ENCODE data around the gene ZBTB32. TPM values are rescaled to one million over a fixed set of nuclear protein-coding genes. Genes with fewer than 3 reads are reported as not detected.

ZBTB32 gene
- total RNA-seq, 1 experiment from 2014 or later, result not detected

DNA sequence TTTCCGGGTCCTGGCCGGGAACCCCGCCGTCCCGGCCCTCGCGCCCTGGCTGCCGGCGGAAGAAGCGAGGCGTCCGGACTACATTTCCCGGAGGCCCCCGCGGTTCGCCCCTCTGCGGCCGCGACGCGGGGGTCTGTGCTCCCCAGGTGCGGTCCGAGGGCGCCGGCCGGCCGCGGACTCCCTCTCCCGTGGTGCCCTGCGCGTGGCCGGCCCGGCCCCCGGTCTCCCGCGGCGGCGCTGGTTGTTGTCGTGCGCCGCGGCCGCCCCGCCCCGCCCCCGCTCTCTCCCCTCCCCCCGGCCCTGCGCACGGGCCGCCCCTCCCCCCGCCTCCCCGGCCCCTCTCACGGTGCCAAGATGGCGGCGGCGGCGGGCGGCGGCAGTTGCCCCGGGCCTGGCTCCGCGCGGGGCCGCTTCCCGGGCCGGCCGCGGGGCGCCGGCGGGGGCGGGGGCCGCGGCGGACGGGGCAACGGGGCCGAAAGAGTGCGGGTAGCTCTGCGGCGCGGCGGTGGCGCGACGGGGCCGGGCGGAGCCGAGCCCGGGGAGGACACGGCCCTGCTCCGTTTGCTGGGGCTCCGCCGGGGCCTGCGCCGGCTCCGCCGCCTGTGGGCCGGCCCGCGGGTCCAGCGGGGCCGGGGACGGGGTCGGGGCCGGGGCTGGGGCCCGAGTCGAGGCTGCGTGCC lies 13.4 kb downstream of the ZBTB32 start, which contains the start of gene KMT2B:
TSS of gene KMT2B (plus strand) at position 339 of the 680 bp plus-strand sequence. CDS start at position 355, 16 bp downstream.
- RAD21 ChIA-PET (ENCODE audit: low non-redundant PET in 1 of 2, low total read pairs in 2 of 2, uncharacterized antibody in 2 of 2, unreplicated experiment in 2 of 2), result no interaction called here
- ATAC-seq (peak; percentile 2), DNase-seq (ENCODE audit: low read depth, low spot score) (no peak)
- Histone ChIP-seq H3K4me2 (ENCODE audit: low read length) (peak within 1 kb of the TSS; percentile 86), H3K79me2 (ENCODE audit: insufficient read depth, low read length) (peaks cover 40% of the 10 kb centered on the region), H3K9me2 (ENCODE audit: insufficient read depth) (no peaks in the 10 kb centered on the region), H3K27ac (ENCODE audit: low read depth, low read length) (peak within 1 kb of the TSS; percentile 85), H4K20me1 (ENCODE audit: insufficient read depth) (no peaks in the 10 kb centered on the region), H3K9me3 (ENCODE audit: control insufficient read depth in 1 of 2, insufficient read depth in 1 of 2, low read depth in 1 of 2, low read length in 2 of 2) (no peaks in the 10 kb centered on the region), H3K27me3 (ENCODE audit: insufficient read depth, low read length) (no peaks in the 10 kb centered on the region), H3K9ac (ENCODE audit: low read length) (peak within 1 kb of the TSS; percentile 91), H3K36me3 (ENCODE audit: control insufficient read depth in 1 of 2, insufficient read depth in 2 of 2, low read length in 2 of 2) (peaks cover 16 to 24% of the 10 kb centered on the region in 2 experiments; a peak in 3 of 4 replicates), H3K4me1 (ENCODE audit: control insufficient read depth in 1 of 2, insufficient read depth in 2 of 2, low read length in 2 of 2) (peaks cover 16 to 31% of the 10 kb centered on the region in 2 experiments), H2AFZ (ENCODE audit: low read depth, low read length, poor library complexity, severe bottlenecking) (peak within 1 kb of the TSS; percentile 28), H3K4me3 (replicated peaks in 1 of 2; ENCODE audit: low read depth in 1 of 2, low read length in 2 of 2) (peak within 1 kb of the TSS; percentile 89 to 94)
- POLR2A ChIA-PET, result no interaction called here
- BruUV-seq (replicated peaks), result no TSS peak
- TF ChIP-seq YY1 (IDR thresholded peaks at IDR 0.05; ENCODE audit: extremely low read depth, insufficient replicate concordance, low read depth, low read length), result peak; percentile 87
- no peak for TF ChIP-seq MAX (IDR thresholded peaks at IDR 0.05)
- peak; percentile 90 for TF ChIP-seq ZFX (IDR thresholded peaks at IDR 0.05)
- no peak for TF ChIP-seq SP1 (IDR thresholded peaks at IDR 0.05; ENCODE audit: low read depth)
- CTCF ChIA-PET, result interaction anchor here (1.3 kb wide), 1 partner anchor 213 kb away, joined by 4 read pairs; no protein-coding TSS in a partner anchor
- intact Hi-C loops (cut with micrococcal nuclease), result loop anchor here (1.0 to 10.0 kb wide), 4 partner anchors 169 to 363 kb away; partner anchors contain the start of gene FFAR3

- Histone ChIP-seq H3K4me2 (ENCODE audit: low read length) (peak overlapping the region; percentile 86), H3K9me2 (ENCODE audit: insufficient read depth) (no peaks in the 10 kb centered on the region), H3K4me1 (ENCODE audit: control insufficient read depth in 1 of 2, insufficient read depth in 2 of 2, low read length in 2 of 2) (peaks cover 16 to 31% of the 10 kb centered on the region in 2 experiments), H3K27me3 (ENCODE audit: insufficient read depth, low read length) (no peaks in the 10 kb centered on the region), H3K4me3 (replicated peaks in 1 of 2; ENCODE audit: low read depth in 1 of 2, low read length in 2 of 2) (peak overlapping the region; percentile 86 to 89), H3K36me3 (ENCODE audit: control insufficient read depth in 1 of 2, insufficient read depth in 2 of 2, low read length in 2 of 2) (peaks cover 20 to 31% of the 10 kb centered on the region in 2 experiments; a peak in 3 of 4 replicates), H3K9ac (ENCODE audit: low read length) (peak overlapping the region; percentile 85), H3K27ac (ENCODE audit: low read depth, low read length) (peak overlapping the region; percentile 85), H2AFZ (ENCODE audit: low read depth, low read length, poor library complexity, severe bottlenecking) (no peak overlapping the region), H4K20me1 (ENCODE audit: insufficient read depth) (no peaks in the 10 kb centered on the region), H3K9me3 (ENCODE audit: control insufficient read depth in 1 of 2, insufficient read depth in 1 of 2, low read depth in 1 of 2, low read length in 2 of 2) (no peaks in the 10 kb centered on the region), H3K79me2 (ENCODE audit: insufficient read depth, low read length) (peaks cover 40% of the 10 kb centered on the region)
- POLR2A ChIA-PET, result interaction anchor here (0.8 kb wide), 1 partner anchor 22 kb away, joined by 3 read pairs; no protein-coding TSS in a partner anchor
- RAD21 ChIA-PET (ENCODE audit: low non-redundant PET in 1 of 2, low total read pairs in 2 of 2, uncharacterized antibody in 2 of 2, unreplicated experiment in 2 of 2), result no interaction called here
- TSS peak; percentile 45 for BruUV-seq (replicated peaks)
- TF ChIP-seq POLR2AphosphoS5 (IDR thresholded peaks at IDR 0.05; ENCODE audit: low read depth, low read length) (no peak), ZNF274 (IDR thresholded peaks at IDR 0.05; ENCODE audit: low read depth, low read length) (no peak), EZH2 (IDR thresholded peaks at IDR 0.05) (no peak), SIN3A (IDR thresholded peaks at IDR 0.05; ENCODE audit: low read depth) (no peak), ZFX (IDR thresholded peaks at IDR 0.05) (peak; percentile 76; the same call in 1 of the 2 replicates), EZH2phosphoT487 (IDR thresholded peaks at IDR 0.05; ENCODE audit: borderline replicate concordance) (no peak), REST (IDR thresholded peaks at IDR 0.05; ENCODE audit: low read depth) (no peak), POLR2A (IDR thresholded peaks at IDR 0.05; ENCODE audit: borderline replicate concordance, extremely low read depth, insufficient read depth, insufficient read length) (no peak)
- CTCF ChIA-PET, result interaction anchor here (1.3 kb wide), 1 partner anchor 213 kb away, joined by 4 read pairs; no protein-coding TSS in a partner anchor
- intact Hi-C loops (cut with micrococcal nuclease), result loop anchor here (10.0 kb wide), 1 partner anchor 364 kb away; the partner anchor contains the start of gene FFAR3
- DNase-seq (ENCODE audit: low read depth, low spot score) (no peak), ATAC-seq (no peak)
Measured at GRCh38 chr19:35718345-35719041, 14.1 kb downstream of the ZBTB32 start.

All from HCT116 (cell line).